ENCODE measurements around the gene AMMECR1.

DNA sequence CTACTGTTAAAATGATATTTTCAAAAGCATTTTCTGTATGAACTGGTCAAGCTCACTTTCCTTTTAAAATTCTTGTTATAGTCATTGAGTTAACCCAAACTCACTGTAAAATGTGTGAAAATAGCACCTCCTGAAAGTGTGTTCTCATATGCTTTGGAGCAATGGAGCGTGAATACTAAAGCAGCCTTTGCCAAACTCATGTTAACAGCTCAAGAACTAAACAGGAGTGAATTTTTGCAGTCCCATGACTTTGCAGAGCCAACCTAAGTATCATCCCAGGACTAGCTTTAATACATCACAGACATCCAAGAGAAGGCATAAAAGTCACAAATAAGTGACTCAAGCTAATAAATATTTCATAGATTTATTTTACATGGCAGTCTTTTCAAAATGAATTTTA, 2.3 kb downstream of the AMMECR1 start:
- no peak for TF ChIP-seq POLR2A (IDR thresholded peaks at IDR 0.05)
- TF ChIP-seq CTCF (IDR thresholded peaks at IDR 0.05): no peak

Measured in uterus (tissue), 2 donors.